COR-L47 (cell line): Measurements from ENCODE around the gene IQGAP1.
"Not testable (repeated sequence)": the region's sequence is repeated elsewhere in the genome, so short reads cannot be mapped to it uniquely, and the experiment has no call there.

Source experiments
- DNase-seq: peaks from one replicate; lab custom pipeline; 2025; lab: John Stamatoyannopoulos, UW

IQGAP1 gene

GRCh38 chr15:90483637-90484036 lies 95.6 kb downstream of the IQGAP1 start:
- no peak for DNase-seq

GRCh38 chr15:90487186-90487585 lies 99.1 kb downstream of the IQGAP1 start:
- no peak for DNase-seq

- no peak for DNase-seq
These were observed 101.5 kb downstream of the IQGAP1 start for GRCh38 chr15:90489514-90489913.

GRCh38 chr15:90489944-90490343 lies 101.9 kb downstream of the IQGAP1 start:
- DNase-seq: no peak

- DNase-seq: no peak
These were observed 105.6 kb downstream of the IQGAP1 start for GRCh38 chr15:90493647-90494046.

- DNase-seq: no peak
These were observed 107.0 kb downstream of the IQGAP1 start for GRCh38 chr15:90495067-90495466.

- no peak for DNase-seq
These were observed 108.7 kb downstream of the IQGAP1 start for GRCh38 chr15:90496791-90497190.

- DNase-seq: no peak
These were observed 109.3 kb downstream of the IQGAP1 start for GRCh38 chr15:90497376-90497775.

GRCh38 chr15:90497912-90498311 lies 109.9 kb downstream of the IQGAP1 start:
- peak; percentile 49 for DNase-seq

GRCh38 chr15:90500171-90500570 lies 112.1 kb downstream of the IQGAP1 start:
- DNase-seq: no peak

- DNase-seq: no peak
These were observed 113.9 kb downstream of the IQGAP1 start for GRCh38 chr15:90501898-90502297.

GRCh38 chr15:90510781-90511180 lies 122.7 kb downstream of the IQGAP1 start:
- not testable (repeated sequence) for DNase-seq

GRCh38 chr15:90511211-90511618 lies 123.2 kb downstream of the IQGAP1 start:
- not testable (repeated sequence) for DNase-seq

GRCh38 chr15:90512276-90512675 lies 124.2 kb downstream of the IQGAP1 start:
- DNase-seq: no peak

- no peak for DNase-seq
These were observed 124.9 kb downstream of the IQGAP1 start for GRCh38 chr15:90512981-90513380.

- DNase-seq: no peak
These were observed 125.4 kb downstream of the IQGAP1 start for GRCh38 chr15:90513448-90513847.

- DNase-seq: not testable (repeated sequence)
These were observed 125.9 kb downstream of the IQGAP1 start for GRCh38 chr15:90513893-90514292.

- DNase-seq: no peak
These were observed 131.6 kb downstream of the IQGAP1 start for GRCh38 chr15:90519688-90520087.

GRCh38 chr15:90520365-90520764 lies 132.3 kb downstream of the IQGAP1 start:
- no peak for DNase-seq

- no peak for DNase-seq
These were observed 135.3 kb downstream of the IQGAP1 start for GRCh38 chr15:90523373-90523772.

GRCh38 chr15:90524018-90524803 lies 136.2 kb downstream of the IQGAP1 start:
- DNase-seq: not testable (repeated sequence)

- DNase-seq: no peak
These were observed 140.9 kb downstream of the IQGAP1 start for GRCh38 chr15:90529011-90529370.

- DNase-seq: peak; percentile 13
These were observed 141.6 kb downstream of the IQGAP1 start, which contains the start of gene CRTC3 for GRCh38 chr15:90529371-90530249. TSS of gene CRTC3 (plus strand) at chr15:90529923. CDS start at chr15:90530072, 149 bp downstream.
